Astrocyte (in vitro differentiated cells and primary cell): ENCODE results near the gene SPRING1. TPM values are rescaled to one million over a fixed set of nuclear protein-coding genes. Genes with fewer than 3 reads are reported as not detected.

Experiments
- DNase-seq: peaks from one replicate; pipeline ENCODE4 v3.0.0-alpha.2; 2010; ENCODE audit warnings: low read depth
- FAIRE-seq: peaks from 2 replicates; lab custom pipeline; 2011; peaks lifted over from hg19 to GRCh38; lab: Jason Lieb, UNC
- H2AFZ ChIP-seq: 2 replicates; pipeline ENCODE4 v1.6.0; 2012; ENCODE audit warnings: low read depth, low read length, inconsistent platforms
- H3K27ac ChIP-seq: 2 replicates; pipeline ENCODE4 v1.5.1; 2011; ENCODE audit warnings: low read depth, low read length, inconsistent platforms
- H3K27me3 ChIP-seq: 2 replicates; pipeline ENCODE4 v1.6.0; 2011; ENCODE audit warnings: low read length, inconsistent platforms; ENCODE audit not compliant: insufficient read depth
- H3K36me3 ChIP-seq: 2 replicates; pipeline ENCODE4 v1.5.1; 2011; ENCODE audit warnings: low read length, inconsistent platforms; ENCODE audit not compliant: insufficient read depth
- H3K4me1 ChIP-seq: 2 replicates; pipeline ENCODE4 v1.5.1; 2011; ENCODE audit warnings: low read length, inconsistent platforms; ENCODE audit not compliant: insufficient read depth
- H3K4me2 ChIP-seq: 2 replicates; pipeline ENCODE4 v1.6.0; 2012; ENCODE audit warnings: low read length, inconsistent platforms
- H3K4me3 ChIP-seq: 2 replicates; pipeline ENCODE4 v1.5.1; 2011; ENCODE audit warnings: low read depth, mild to moderate bottlenecking, low read length, inconsistent platforms; ENCODE audit not compliant: insufficient read depth
- H3K79me2 ChIP-seq: 2 replicates; pipeline ENCODE4 v1.6.0; 2012; ENCODE audit warnings: mild to moderate bottlenecking, low read length, inconsistent platforms; ENCODE audit not compliant: insufficient read depth
- H3K9ac ChIP-seq: 2 replicates; pipeline ENCODE4 v1.6.0; 2012; ENCODE audit warnings: mild to moderate bottlenecking, low read length, inconsistent platforms
- H3K9me3 ChIP-seq: 2 replicates; pipeline ENCODE4 v1.5.1; 2012; ENCODE audit warnings: low read depth, mild to moderate bottlenecking, low read length, inconsistent platforms; ENCODE audit not compliant: insufficient read depth
- H4K20me1 ChIP-seq: 2 replicates; pipeline ENCODE4 v1.6.0; 2012; ENCODE audit warnings: low read length, inconsistent platforms; ENCODE audit not compliant: insufficient read depth
- H3K27ac Mint-ChIP-seq: one replicate; pipeline ENCODE4 v1.8.0; 2021; ENCODE audit warnings: mild to moderate bottlenecking, mixed read lengths; ENCODE audit not compliant: unreplicated experiment
- H3K27me3 Mint-ChIP-seq: one replicate; pipeline ENCODE4 v1.8.0; 2021; ENCODE audit warnings: low read depth, mixed read lengths; ENCODE audit not compliant: unreplicated experiment
- H3K36me3 Mint-ChIP-seq: one replicate; pipeline ENCODE4 v1.8.0; 2021; ENCODE audit warnings: low read depth, mixed read lengths; ENCODE audit not compliant: unreplicated experiment
- H3K4me1 Mint-ChIP-seq: one replicate; pipeline ENCODE4 v1.8.0; 2021; ENCODE audit warnings: low read depth, mixed read lengths; ENCODE audit not compliant: unreplicated experiment
- H3K4me3 Mint-ChIP-seq: one replicate; pipeline ENCODE4 v1.8.0; 2021; ENCODE audit warnings: mild to moderate bottlenecking, moderate library complexity, mixed read lengths; ENCODE audit not compliant: unreplicated experiment
- H3K9me3 Mint-ChIP-seq: one replicate; pipeline ENCODE4 v1.8.0; 2021; ENCODE audit warnings: mild to moderate bottlenecking, mixed read lengths; ENCODE audit not compliant: unreplicated experiment
- CTCF ChIP-seq: IDR thresholded peaks from 2 replicates; pipeline ENCODE4 v1.5.1; 2011; ENCODE audit warnings: low read depth, mild to moderate bottlenecking, inconsistent platforms, low read length, moderate library complexity; ENCODE audit not compliant: insufficient read depth
- EZH2 ChIP-seq: IDR thresholded peaks from 2 replicates; pipeline ENCODE4 v1.6.1; 2012; ENCODE audit warnings: mild to moderate bottlenecking, low read length, inconsistent platforms; ENCODE audit not compliant: insufficient read depth
- total RNA-seq: library from RNA; stranded (reverse); gene quantifications from 2 replicates; pipeline ENCODE4 v1.2.1, GENCODE V29; 2021

SPRING1 gene
- total RNA-seq, 1 donor from 2014 or later = 54.2 TPM

GRCh38 chr12:116714175-116714574 is 23.7 kb downstream of the SPRING1 start:
- no peak overlapping the region for H3K4me2 ChIP-seq
- peaks cover 8% of the 10 kb centered on the region for H3K36me3 ChIP-seq
- peaks cover 9% of the 10 kb centered on the region for H3K4me1 Mint-ChIP-seq
- no peak overlapping the region for H3K27ac ChIP-seq
- no peak overlapping the region for H3K27ac Mint-ChIP-seq
- no peak overlapping the region for H3K4me3 ChIP-seq
- H3K36me3 Mint-ChIP-seq = peaks cover 12% of the 10 kb centered on the region
- H3K79me2 ChIP-seq = no peaks in the 10 kb centered on the region
- DNase-seq (no peak), FAIRE-seq (no peak)
- no peaks in the 10 kb centered on the region for H3K27me3 Mint-ChIP-seq
- no peak overlapping the region for H2AFZ ChIP-seq
- no peak overlapping the region for H3K9ac ChIP-seq
- TF ChIP-seq EZH2 (no peak), CTCF (no peak)
- H3K9me3 Mint-ChIP-seq = no peaks in the 10 kb centered on the region
- no peak overlapping the region for H3K4me3 Mint-ChIP-seq
- H3K27me3 ChIP-seq = peaks cover 12% of the 10 kb centered on the region
- H3K9me3 ChIP-seq = no peaks in the 10 kb centered on the region
- H4K20me1 ChIP-seq = peaks cover 20% of the 10 kb centered on the region
- H3K4me1 ChIP-seq = peaks cover 22% of the 10 kb centered on the region

- Histone ChIP-seq H2AFZ (no peak overlapping the region), H3K27ac (no peak overlapping the region), H3K4me1 (peaks cover 15% of the 10 kb centered on the region), H3K36me3 (peaks cover 8% of the 10 kb centered on the region), H3K9ac (no peak overlapping the region), H3K27me3 (peaks cover 18% of the 10 kb centered on the region), H3K4me3 (no peak overlapping the region), H3K4me2 (no peak overlapping the region), H3K79me2 (no peaks in the 10 kb centered on the region), H4K20me1 (peaks cover 15% of the 10 kb centered on the region), H3K9me3 (no peaks in the 10 kb centered on the region)
- Mint-ChIP-seq H3K36me3 (peaks cover 13% of the 10 kb centered on the region), H3K4me3 (no peak overlapping the region), H3K27ac (no peak overlapping the region), H3K27me3 (peaks cover 4% of the 10 kb centered on the region), H3K9me3 (no peaks in the 10 kb centered on the region), H3K4me1 (peaks cover 6% of the 10 kb centered on the region)
- FAIRE-seq = no peak
- no peak for DNase-seq
- no peak for TF ChIP-seq CTCF
- no peak for TF ChIP-seq EZH2
These were observed 24.3 kb downstream of the SPRING1 start for GRCh38 chr12:116713527-116713926.

- Histone ChIP-seq H3K79me2 (no peaks in the 10 kb centered on the region), H4K20me1 (peaks cover 8% of the 10 kb centered on the region), H3K27ac (no peak overlapping the region), H3K36me3 (peaks cover 8% of the 10 kb centered on the region), H3K4me2 (no peak overlapping the region), H3K27me3 (peaks cover 21% of the 10 kb centered on the region), H3K9ac (no peak overlapping the region), H3K9me3 (no peaks in the 10 kb centered on the region), H3K4me1 (peaks cover 7% of the 10 kb centered on the region), H3K4me3 (no peak overlapping the region), H2AFZ (no peak overlapping the region)
- DNase-seq (no peak), FAIRE-seq (no peak)
- H3K9me3 Mint-ChIP-seq = no peaks in the 10 kb centered on the region
- no peak overlapping the region for H3K27ac Mint-ChIP-seq
- peaks cover 6% of the 10 kb centered on the region for H3K27me3 Mint-ChIP-seq
- TF ChIP-seq CTCF = no peak
- no peak for TF ChIP-seq EZH2
- no peak overlapping the region for H3K4me3 Mint-ChIP-seq
- peaks cover 13% of the 10 kb centered on the region for H3K36me3 Mint-ChIP-seq
- H3K4me1 Mint-ChIP-seq = peaks cover 3% of the 10 kb centered on the region
These were observed 25.2 kb downstream of the SPRING1 start for GRCh38 chr12:116712458-116713303.
